K562 (cell line): ENCODE data around the gene DHRS4L2. TPM values are rescaled to one million over a fixed set of nuclear protein-coding genes. Genes with fewer than 3 reads are reported as not detected.

ENCODE experiments used
- ATAC-seq: fragments of 200-7000 bp; cut with Tn5 transposase; 3 replicates; pipeline ENCODE4 v1.9.1; 2020; ENCODE audit warnings: moderate library complexity
- BruUV-seq: library from RNA; stranded (reverse); fragments of 400-500 nt; replicated peaks from 2 replicates; lab custom pipeline; 2021; lab: Mats Ljungman, UMichigan
- CTCF ChIA-PET: fragments of 300-600 bp; formaldehyde crosslinking; extraction: SDS; loops from one replicate; lab custom pipeline; 2021; ENCODE audit warnings: low intra/inter-chr PET ratio; lab: Yijun Ruan, JAX
- POLR2A ChIA-PET: fragments of 300-600, 350-650 bp; sonication (Branson Sonifier 250); formaldehyde crosslinking; extraction: SDS; loops from one replicate; lab custom pipeline; 2021; ENCODE audit warnings: antibody characterized with exemption, inconsistent platforms; lab: Yijun Ruan, JAX
- DNase-seq, 4 experiments: peaks; one replicate each; pipeline versions ENCODE4 v3.0.0 to v3.0.0-alpha.2; 2011 to 2018; ENCODE audit warnings: low spot score in 3 of 4, mixed read lengths in 3 of 4; ENCODE audit errors: extremely low read depth in 1 of 4
- FAIRE-seq: peaks from 2 replicates; lab custom pipeline; 2011; peaks lifted over from hg19 to GRCh38; lab: Jason Lieb, UNC
- H2AFZ ChIP-seq: 2 replicates; pipeline ENCODE4 v1.6.0; 2011; ENCODE audit warnings: low read depth, low read length, control low read depth, inconsistent platforms
- H3K27ac ChIP-seq: fragments of 200-600 bp; 3 replicates; pipeline ENCODE4 v1.8.0; 2011; ENCODE audit warnings: low read depth, mild to moderate bottlenecking, control low read depth, inconsistent platforms, low read length, moderate library complexity, mixed read lengths; ENCODE audit errors: extremely low read depth
- H3K27me3 ChIP-seq, 2 experiments: fragments of 300-600 bp in 1 of 2; 2 replicates in 1 of 2; 3 replicates in 1 of 2; pipeline versions ENCODE4 v1.6.0 to v1.8.0; 2011; ENCODE audit warnings: inconsistent platforms in 2 of 2, low read length in 2 of 2, mild to moderate bottlenecking in 1 of 2, mixed read lengths in 1 of 2, moderate library complexity in 1 of 2; ENCODE audit not compliant: control insufficient read depth in 2 of 2, insufficient read depth in 2 of 2
- H3K36me3 ChIP-seq: fragments of 300-600 bp; 3 replicates; pipeline ENCODE4 v1.8.0; 2011; ENCODE audit warnings: mild to moderate bottlenecking, low read length, inconsistent platforms; ENCODE audit not compliant: control insufficient read depth, insufficient read depth
- H3K4me1 ChIP-seq, 2 experiments: fragments of 200-600 bp in 1 of 2; replicated peaks in 1 of 2; 2 replicates in 1 of 2; 3 replicates in 1 of 2; pipeline versions ENCODE4 v1.5.1 to v1.8.0; 2011; ENCODE audit warnings: inconsistent platforms in 2 of 2, low read length in 2 of 2, mild to moderate bottlenecking in 1 of 2, mixed read lengths in 1 of 2, moderate library complexity in 1 of 2; ENCODE audit not compliant: control insufficient read depth in 2 of 2, insufficient read depth in 2 of 2
- H3K4me2 ChIP-seq: 2 replicates; pipeline ENCODE4 v1.6.1; 2011; ENCODE audit warnings: low read length, control low read depth, inconsistent platforms, mixed read lengths; ENCODE audit not compliant: insufficient read depth
- H3K4me3 ChIP-seq: fragments of 200-600 bp; sonication (generic), shearing (Covaris generic); 2 replicates; pipeline ENCODE4 v1.5.1; 2016; ENCODE audit warnings: control low read depth, inconsistent platforms
- H3K79me2 ChIP-seq: fragments of 200-600 bp; 3 replicates; pipeline ENCODE4 v1.8.0; 2011; ENCODE audit warnings: low read length, inconsistent platforms; ENCODE audit not compliant: control insufficient read depth, insufficient read depth
- H3K9ac ChIP-seq, 2 experiments: 2 replicates each; pipeline versions ENCODE4 v1.6.0 to v1.6.1; 2011; ENCODE audit warnings: low read depth in 2 of 2, low read length in 2 of 2, control low read depth in 1 of 2, inconsistent platforms in 1 of 2, mild to moderate bottlenecking in 1 of 2, mixed read lengths in 1 of 2; ENCODE audit not compliant: insufficient read depth in 1 of 2
- H3K9me1 ChIP-seq: one replicate; pipeline ENCODE4 v1.6.0; 2011; ENCODE audit warnings: inconsistent platforms, mild to moderate bottlenecking, low read length, moderate library complexity; ENCODE audit not compliant: control insufficient read depth, insufficient read depth
- H3K9me3 ChIP-seq: replicated peaks from 2 replicates; pipeline ENCODE4 v1.5.1; 2011; ENCODE audit warnings: low read depth, low read length, inconsistent platforms; ENCODE audit not compliant: control insufficient read depth, insufficient read depth
- H4K20me1 ChIP-seq: replicated peaks from 2 replicates; pipeline ENCODE4 v1.6.1; 2011; ENCODE audit warnings: low read length, inconsistent platforms, mixed read lengths; ENCODE audit not compliant: control insufficient read depth, insufficient read depth
- BACH1 ChIP-seq: fragments of 200-800 bp; sonication (Bioruptor generic); IDR thresholded peaks from 2 replicates; pipeline ENCODE4 v1.6.1; 2016; ENCODE audit warnings: missing genetic modification characterization, missing compliant biosample characterization
- ESRRB ChIP-seq: fragments of 250-450 bp; sonication (Bioruptor Pico); IDR thresholded peaks from 2 replicates; pipeline ENCODE4 v1.5.0; 2020; ENCODE audit warnings: mild to moderate bottlenecking, moderate library complexity, borderline replicate concordance
- SAP30 ChIP-seq: fragments of 200-600 bp; sonication (generic); IDR thresholded peaks from 2 replicates; pipeline ENCODE4 v1.6.1; 2012; ENCODE audit warnings: borderline replicate concordance, low read depth, mild to moderate bottlenecking, moderate library complexity, low read length, control low read depth, inconsistent platforms; ENCODE audit not compliant: insufficient read depth, poor library complexity, severe bottlenecking
- TAF1 ChIP-seq: IDR thresholded peaks from 2 replicates; pipeline ENCODE4 v1.6.1; 2011; ENCODE audit warnings: mild to moderate bottlenecking, low read length, moderate library complexity; ENCODE audit not compliant: insufficient read depth, control insufficient read depth, severe bottlenecking; ENCODE audit errors: extremely low read depth
- ZNF830 ChIP-seq: fragments of 250-450 bp; sonication (Bioruptor Pico); IDR thresholded peaks from 2 replicates; pipeline ENCODE4 v1.5.0; 2021; ENCODE audit warnings: mild to moderate bottlenecking
- WGBS: fragments of 100-300 bp; shearing (Covaris generic); methylation state at CpG from one replicate; pipeline ENCODE4 v1.1.6; 2016; ENCODE audit warnings: low coverage, mixed read lengths; ENCODE audit not compliant: insufficient coverage; ENCODE audit errors: missing lambda C conversion rate; 5-methylcytosine and 5-hydroxymethylcytosine counted together
- in situ Hi-C: fragments of 300-500 bp; cut with MboI; formaldehyde crosslinking; loops from 4 replicates; pipeline ENCODE4 v1.15.0; 2018; ENCODE audit warnings: inconsistent platforms, mixed read lengths
- intact Hi-C: fragments of 100-400 bp; cut with micrococcal nuclease; formaldehyde crosslinking; loops from 2 replicates; pipeline ENCODE4 v1.14.2; 2022
- polyA plus RNA-seq, 8 experiments: library from polyadenylated mRNA; depleted of rRNA in 4 of 8; stranded (reverse) in 5 of 8; unstranded in 3 of 8; fragments of >200 nt; fragmentation: Nextera tagmentation in 2 of 8; fragmentation: Illumina TruSeq in 1 of 8; extraction: Ambion mirVana in 2 of 8; extraction: Trizol in 1 of 8; gene quantifications; 2 replicates each; pipeline versions ENCODE4 v1.2.1 to v1.2.3, GENCODE V29; 2011 to 2014; ENCODE audit warnings: inconsistent platforms in 1 of 8, missing spikeins in 1 of 8
- total RNA-seq, 7 experiments: library from RNA; depleted of rRNA in 6 of 7; stranded (reverse); fragments of >200 nt in 6 of 7; fragmentation: Illumina TruSeq in 2 of 7; extraction: Trizol in 2 of 7; gene quantifications; 2 replicates each; pipeline versions ENCODE4 v1.2.1 to v1.2.3, GENCODE V29; 2011 to 2021; ENCODE audit warnings: low replicate concordance in 1 of 7
- TF ChIP-seq, protein P1 (sequence below): fragments of 200-400 bp; formaldehyde crosslinking; IDR thresholded peaks from 2 replicates; pipeline ENCODE4 v1.6.1; 2017; ENCODE audit warnings: mild to moderate bottlenecking, low read depth, low read length, moderate library complexity

DHRS4L2 gene
- total and polyA plus RNA-seq, 9 of the 15 experiments (the other 6 are each of a cell fraction or from before 2014, with no cell fraction given): 2.3 to 13.7 (median 8.1) TPM

- CTCF ChIA-PET: no interaction called here
- Histone ChIP-seq H3K4me3 (no peak overlapping the region), H3K9me1 (no peaks in the 10 kb centered on the region), H2AFZ (no peak overlapping the region), H3K79me2 (no peaks in the 10 kb centered on the region), H3K9ac (no peak overlapping the region), H3K4me2 (no peak overlapping the region), H3K27ac (no peak overlapping the region), H3K27me3 (peaks cover 0 to 25% of the 10 kb centered on the region in 2 experiments; a peak in 2 of 5 replicates), H3K36me3 (no peaks in the 10 kb centered on the region), H3K4me1 (peaks cover 9 to 27% of the 10 kb centered on the region in 2 experiments; a peak in 3 of 5 replicates), H4K20me1 (peaks cover 4% of the 10 kb centered on the region), H3K9me3 (no peaks in the 10 kb centered on the region)
- DNase-seq (no peak), FAIRE-seq (no peak), ATAC-seq (no peak)
- WGBS: 15% methylated on average over 4 of the region's 10 CpGs
- intact Hi-C loops (no loop called here), in situ Hi-C loops (loop anchor here (10.0 kb wide), 1 partner anchor 381 kb away; no protein-coding TSS in a partner anchor)
- BruUV-seq: no TSS peak
- TF ChIP-seq SAP30 (no peak), ZNF830 (CRISPR knock-in tag) (no peak), TAF1 (no peak), ESRRB (CRISPR knock-in tag) (no peak), BACH1 (tag) (no peak)
- TF ChIP-seq, protein P1, sequence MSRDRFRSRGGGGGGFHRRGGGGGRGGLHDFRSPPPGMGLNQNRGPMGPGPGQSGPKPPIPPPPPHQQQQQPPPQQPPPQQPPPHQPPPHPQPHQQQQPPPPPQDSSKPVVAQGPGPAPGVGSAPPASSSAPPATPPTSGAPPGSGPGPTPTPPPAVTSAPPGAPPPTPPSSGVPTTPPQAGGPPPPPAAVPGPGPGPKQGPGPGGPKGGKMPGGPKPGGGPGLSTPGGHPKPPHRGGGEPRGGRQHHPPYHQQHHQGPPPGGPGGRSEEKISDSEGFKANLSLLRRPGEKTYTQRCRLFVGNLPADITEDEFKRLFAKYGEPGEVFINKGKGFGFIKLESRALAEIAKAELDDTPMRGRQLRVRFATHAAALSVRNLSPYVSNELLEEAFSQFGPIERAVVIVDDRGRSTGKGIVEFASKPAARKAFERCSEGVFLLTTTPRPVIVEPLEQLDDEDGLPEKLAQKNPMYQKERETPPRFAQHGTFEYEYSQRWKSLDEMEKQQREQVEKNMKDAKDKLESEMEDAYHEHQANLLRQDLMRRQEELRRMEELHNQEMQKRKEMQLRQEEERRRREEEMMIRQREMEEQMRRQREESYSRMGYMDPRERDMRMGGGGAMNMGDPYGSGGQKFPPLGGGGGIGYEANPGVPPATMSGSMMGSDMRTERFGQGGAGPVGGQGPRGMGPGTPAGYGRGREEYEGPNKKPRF: no peak
- POLR2A ChIA-PET: interaction anchor here (0.6 to 0.8 kb wide), 6 partner anchors 20 to 224 kb away, joined by 3 to 4 read pairs (median 3); no protein-coding TSS in a partner anchor
Observed at GRCh38 chr14:24053548-24054323, 65.0 kb downstream of the DHRS4L2 start.
